Measurements from ENCODE around the gene KRTAP22-2.

Gene KRTAP22-2

GRCh38 chr21:30561957-30562356, 28.2 kb downstream of the KRTAP22-2 start:
- no peak for DNase-seq

- DNase-seq: no peak
These were observed 28.8 kb downstream of the KRTAP22-2 start, which contains the start of gene KRTAP19-7 for GRCh38 chr21:30561264-30561895. Gene KRTAP19-7, minus strand, starts transcription at chr21:30561314. Its CDS starts 25 bp downstream, at chr21:30561289.

GRCh38 chr21:30555095-30555494, 35.1 kb downstream of the KRTAP22-2 start:
- DNase-seq: no peak

GRCh38 chr21:30552782-30553181, 37.4 kb downstream of the KRTAP22-2 start:
- DNase-seq: no peak

GRCh38 chr21:30541764-30542163, 48.4 kb downstream of the KRTAP22-2 start, which contains the start of gene KRTAP19-6:
Gene KRTAP19-6, minus strand, starts transcription at chr21:30541864. Its CDS starts 31 bp downstream, at chr21:30541833.
- no peak for DNase-seq

Measured in retina (tissue), 1 donor.